Thyroid gland (tissue), 4 donors: ENCODE data around the gene C12orf76. TPM values are rescaled to one million over a fixed set of nuclear protein-coding genes. Genes with fewer than 3 reads are reported as not detected.
"Not testable (repeated sequence)": the region's sequence is repeated elsewhere in the genome, so short reads cannot be mapped to it uniquely, and the experiment has no call there.

Experiments
- DNase-seq, 2 donors: peaks; one replicate each; pipeline ENCODE4 v3.0.0-alpha.2; 2019
- H3K27ac ChIP-seq, 3 donors: fragments of 200-600 bp; sonication (generic); 1 replicate in 2 of 3; 2 replicates in 1 of 3; pipeline ENCODE4 v1.5.1; 2016 to 2019; ENCODE audit warnings: mild to moderate bottlenecking in 1 of 3, moderate library complexity in 1 of 3
- H3K27me3 ChIP-seq: fragments of 200-600 bp; sonication (generic); one replicate; pipeline ENCODE4 v1.5.1; 2019
- H3K36me3 ChIP-seq, 2 donors: fragments of 200-600 bp; sonication (generic); one replicate each; pipeline ENCODE4 v1.5.1; 2016 to 2019
- H3K4me1 ChIP-seq, 2 donors: fragments of 200-600 bp; sonication (generic); one replicate each; pipeline ENCODE4 v1.5.1; 2017 to 2019
- H3K4me3 ChIP-seq, 3 donors: fragments of 200-600 bp; sonication (generic); replicated peaks in 1 of 3; 1 replicate in 2 of 3; 2 replicates in 1 of 3; pipeline ENCODE4 v1.5.1; 2016; ENCODE audit warnings: mild to moderate bottlenecking in 1 of 3
- H3K9me3 ChIP-seq: fragments of 200-600 bp; sonication (generic); one replicate; pipeline ENCODE4 v1.5.1; 2017
- POLR2A ChIP-seq, 2 donors: fragments of 450-650 bp; IDR thresholded peaks; one replicate each; pipeline ENCODE4 v1.6.1; 2017; ENCODE audit warnings: antibody characterized with exemption in 2 of 2, mild to moderate bottlenecking in 2 of 2, moderate library complexity in 1 of 2
- WGBS, 2 donors: methylation state at CpG; one replicate each; pipeline ENCODE4 v1.1.5; 2017; 5-methylcytosine and 5-hydroxymethylcytosine counted together
- intact Hi-C: fragments of 100-400 bp; cut with DNase I; formaldehyde crosslinking; loops from one replicate; pipeline ENCODE4 v1.15.1; 2023
- total RNA-seq, 4 donors: library from RNA; depleted of rRNA; stranded (reverse); fragments of >200 nt; gene quantifications; one replicate each; pipeline ENCODE4 v1.2.3, GENCODE V29; 2016
- TF ChIP-seq, protein P1 (sequence below), 6 experiments: fragments of 200-600 bp in 3 of 6; fragments of 450-650 bp in 3 of 6; sonication (generic) in 3 of 6; IDR thresholded peaks; one replicate each; pipeline ENCODE4 v1.5.1; 2016 to 2019; ENCODE audit warnings: antibody characterized with exemption in 6 of 6, mild to moderate bottlenecking in 2 of 6, inconsistent platforms in 1 of 6, moderate library complexity in 1 of 6

Gene C12orf76
- total RNA-seq, 4 donors from 2014 or later, result 16.1 to 41.5 (median 21.9) TPM

GRCh38 chr12:110062241-110062640 lies 13.9 kb upstream of the C12orf76 start:
- H3K9me3 ChIP-seq, result no peaks in the 10 kb centered on the region
- no peaks in the 10 kb centered on the region for H3K36me3 ChIP-seq
- peaks cover 0 to 12% of the 10 kb centered on the region in 2 donors for H3K4me1 ChIP-seq
- no peak for TF ChIP-seq POLR2A (IDR thresholded peaks at IDR 0.05)
- TF ChIP-seq, protein P1, sequence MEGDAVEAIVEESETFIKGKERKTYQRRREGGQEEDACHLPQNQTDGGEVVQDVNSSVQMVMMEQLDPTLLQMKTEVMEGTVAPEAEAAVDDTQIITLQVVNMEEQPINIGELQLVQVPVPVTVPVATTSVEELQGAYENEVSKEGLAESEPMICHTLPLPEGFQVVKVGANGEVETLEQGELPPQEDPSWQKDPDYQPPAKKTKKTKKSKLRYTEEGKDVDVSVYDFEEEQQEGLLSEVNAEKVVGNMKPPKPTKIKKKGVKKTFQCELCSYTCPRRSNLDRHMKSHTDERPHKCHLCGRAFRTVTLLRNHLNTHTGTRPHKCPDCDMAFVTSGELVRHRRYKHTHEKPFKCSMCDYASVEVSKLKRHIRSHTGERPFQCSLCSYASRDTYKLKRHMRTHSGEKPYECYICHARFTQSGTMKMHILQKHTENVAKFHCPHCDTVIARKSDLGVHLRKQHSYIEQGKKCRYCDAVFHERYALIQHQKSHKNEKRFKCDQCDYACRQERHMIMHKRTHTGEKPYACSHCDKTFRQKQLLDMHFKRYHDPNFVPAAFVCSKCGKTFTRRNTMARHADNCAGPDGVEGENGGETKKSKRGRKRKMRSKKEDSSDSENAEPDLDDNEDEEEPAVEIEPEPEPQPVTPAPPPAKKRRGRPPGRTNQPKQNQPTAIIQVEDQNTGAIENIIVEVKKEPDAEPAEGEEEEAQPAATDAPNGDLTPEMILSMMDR (IDR thresholded peaks at IDR 0.05), result no peak
- H3K27me3 ChIP-seq, result no peaks in the 10 kb centered on the region
- H3K4me3 ChIP-seq, result no peak overlapping the region
- intact Hi-C loops, result no loop called here
- 85 to 87% methylated on average over 2 of the region's 2 CpGs for WGBS, 2 donors
- DNase-seq, result no peak
- no peak overlapping the region for H3K27ac ChIP-seq

GRCh38 chr12:110059651-110060000 lies 11.3 kb upstream of the C12orf76 start:
- Histone ChIP-seq H3K27me3 (no peaks in the 10 kb centered on the region), H3K36me3 (no peaks in the 10 kb centered on the region), H3K27ac (no peak overlapping the region), H3K4me3 (no peak overlapping the region), H3K9me3 (no peaks in the 10 kb centered on the region), H3K4me1 (peaks cover 0 to 12% of the 10 kb centered on the region in 2 donors)
- no peak for DNase-seq
- WGBS, 2 donors, result 63 to 75% methylated on average over 2 of the region's 2 CpGs
- TF ChIP-seq POLR2A (IDR thresholded peaks at IDR 0.05), result no peak
- TF ChIP-seq, protein P1 (IDR thresholded peaks at IDR 0.05), result no peak
- intact Hi-C loops, result no loop called here

GRCh38 chr12:110058875-110059615 lies 10.7 kb upstream of the C12orf76 start:
- whole genome bisulfite sequencing, 2 donors, result 93% methylated on average over 9 of the region's 9 CpGs
- no peak overlapping the region for H3K4me3 ChIP-seq
- no peaks in the 10 kb centered on the region for H3K36me3 ChIP-seq
- H3K4me1 ChIP-seq, result peaks cover 0 to 12% of the 10 kb centered on the region in 2 donors
- intact Hi-C loops, result no loop called here
- no peaks in the 10 kb centered on the region for H3K9me3 ChIP-seq
- DNase-seq, result no peak
- H3K27ac ChIP-seq, result no peak overlapping the region
- no peak for TF ChIP-seq POLR2A (IDR thresholded peaks at IDR 0.05)
- TF ChIP-seq, protein P1 (IDR thresholded peaks at IDR 0.05), result no peak
- H3K27me3 ChIP-seq, result no peaks in the 10 kb centered on the region

DNA sequence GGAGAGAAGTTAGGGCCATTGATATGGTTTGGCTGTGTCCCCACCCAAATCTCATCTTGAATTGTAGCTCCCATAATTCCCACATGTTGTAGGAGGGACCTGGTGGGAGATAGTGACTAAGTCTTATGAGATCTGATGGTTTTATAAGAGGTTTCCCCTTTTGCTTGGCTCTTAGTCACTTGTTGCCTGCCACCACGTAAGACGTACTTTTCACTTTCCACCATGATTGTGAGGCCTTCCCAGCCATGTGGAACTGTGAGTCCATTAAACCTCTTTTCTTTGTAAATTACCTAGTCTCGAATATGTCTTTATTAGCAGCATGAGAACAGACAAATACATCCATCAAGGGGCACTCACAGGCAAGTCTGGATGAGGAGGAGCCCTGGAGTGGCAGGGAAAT lies 8.3 kb upstream of the C12orf76 start:
- DNase-seq, H3K4me3 ChIP-seq, H3K27ac ChIP-seq, H3K9me3 ChIP-seq, H3K4me1 ChIP-seq, H3K27me3 ChIP-seq, H3K36me3 ChIP-seq, intact Hi-C loops: not testable (repeated sequence)
- WGBS, 2 donors, result 78% methylated on average over 3 of the region's 3 CpGs

- H3K4me3 ChIP-seq, H3K9me3 ChIP-seq, H3K4me1 ChIP-seq, H3K27me3 ChIP-seq, H3K36me3 ChIP-seq, intact Hi-C loops, H3K27ac ChIP-seq, DNase-seq: not testable (repeated sequence)
- WGBS, 2 donors, result 67 to 72% methylated on average over 11 of the region's 11 CpGs
These were observed 7.3 kb upstream of the C12orf76 start for GRCh38 chr12:110055375-110056352.

DNA sequence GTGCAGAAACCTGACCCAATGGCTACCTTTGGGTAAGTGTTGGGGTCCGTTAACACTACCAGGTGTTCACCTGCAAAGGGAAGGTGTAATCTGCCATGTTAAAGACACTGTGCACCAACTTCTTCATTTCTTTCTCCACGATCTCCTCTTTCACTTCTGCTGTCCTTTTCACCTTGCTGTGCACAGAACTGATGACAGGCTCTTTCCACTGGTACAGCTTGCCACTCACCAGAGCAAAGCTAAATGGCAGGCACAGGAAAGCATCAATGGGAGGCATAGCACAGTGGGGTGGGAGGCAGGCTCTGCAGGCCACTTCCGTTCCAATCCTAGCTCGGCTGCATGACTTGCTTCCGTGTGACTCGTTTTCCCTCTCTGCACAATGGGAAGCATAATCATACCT lies 2.6 kb upstream of the C12orf76 start:
- H3K27ac ChIP-seq, result no peak overlapping the region
- intact Hi-C loops, result no loop called here
- 83 to 84% methylated on average over 6 of the region's 6 CpGs for WGBS, 2 donors

GRCh38 chr12:110049666-110050065 lies 1.3 kb upstream of the C12orf76 start:
- H3K9me3 ChIP-seq, H3K36me3 ChIP-seq, intact Hi-C loops, H3K27me3 ChIP-seq, H3K4me3 ChIP-seq, H3K27ac ChIP-seq, DNase-seq: not testable (repeated sequence)
- WGBS, 2 donors, result 93 to 94% methylated on average over 9 of the region's 9 CpGs
- peaks cover 17 to 20% of the 10 kb centered on the region in 2 donors for H3K4me1 ChIP-seq

More for the DNA sequence above, 2.6 kb upstream of the C12orf76 start:
- no peak for DNase-seq
- Histone ChIP-seq H3K9me3 (no peaks in the 10 kb centered on the region), H3K36me3 (no peaks in the 10 kb centered on the region), H3K4me1 (peaks cover 17 to 20% of the 10 kb centered on the region in 2 donors), H3K27me3 (no peaks in the 10 kb centered on the region), H3K4me3 (no peak overlapping the region)
- TF ChIP-seq, protein P1 (IDR thresholded peaks at IDR 0.05), result no peak
- TF ChIP-seq POLR2A (IDR thresholded peaks at IDR 0.05), result no peak

GRCh38 chr12:110049034-110049433 lies 712 bp upstream of the C12orf76 start:
- peak overlapping the region in 1 of 3 donors; percentile 70 for H3K4me3 ChIP-seq
- H3K4me1 ChIP-seq, result peaks cover 17 to 20% of the 10 kb centered on the region in 2 donors
- intact Hi-C loops, H3K36me3 ChIP-seq, H3K9me3 ChIP-seq, DNase-seq, H3K27me3 ChIP-seq: not testable (repeated sequence)
- H3K27ac ChIP-seq, result peak overlapping the region; percentile 37 to 80 (median 78)
- WGBS, 2 donors, result 88 to 89% methylated on average over 11 of the region's 11 CpGs
